ENCODE data around the gene KIAA1143. TPM values are rescaled to one million over a fixed set of nuclear protein-coding genes. Genes with fewer than 3 reads are reported as not detected.

The KIAA1143 gene
- total and polyA plus RNA-seq, 9 of the 15 experiments (the other 6 are each of a cell fraction or from before 2014, with no cell fraction given), result 25.6 to 72.0 (median 42.2) TPM

- H3K9me1 ChIP-seq (ENCODE audit: control insufficient read depth, insufficient read depth, low read length), result no peaks in the 10 kb centered on the region
- peak; percentile 6 for FAIRE-seq
- H3K36me3 ChIP-seq (ENCODE audit: control insufficient read depth, insufficient read depth, low read length), result peaks cover 53% of the 10 kb centered on the region
- 0% methylated on average over 9 of the region's 9 CpGs for WGBS (ENCODE audit: insufficient coverage, low coverage, missing lambda C conversion rate)
- peaks cover 36% of the 10 kb centered on the region for H3K9me3 ChIP-seq (replicated peaks; ENCODE audit: control insufficient read depth, insufficient read depth, low read depth, low read length)
- H3K27ac ChIP-seq (ENCODE audit: extremely low read depth, low read depth, low read length), result peak overlapping the region; percentile 85
- ATAC-seq, result peak; percentile 53
- ChIA-PET CTCF (ENCODE audit: low intra/inter-chr PET ratio) (no interaction called here), POLR2A (interaction anchor here (0.6 to 2.7 kb wide), 17 partner anchors 8 to 1136 kb away, joined by 3 to 13 read pairs (median 4); partner anchors contain the start of gene ZNF501)
- H3K4me2 ChIP-seq (ENCODE audit: insufficient read depth, low read length), result peak overlapping the region; percentile 100
- intact Hi-C loops (cut with micrococcal nuclease), result loop anchor here (5.0 kb wide), 1 partner anchor 215 kb away; the partner anchor contains the start of genes EXOSC7 and ZDHHC3
- H3K4me3 ChIP-seq, result peak overlapping the region; percentile 83
- no peaks in the 10 kb centered on the region for H4K20me1 ChIP-seq (replicated peaks; ENCODE audit: control insufficient read depth, insufficient read depth, low read length)
- in situ Hi-C loops (cut with MboI), result no loop called here
- peak overlapping the region; percentile 95 to 97 for H3K9ac ChIP-seq (ENCODE audit: insufficient read depth in 1 of 2, low read depth in 2 of 2, low read length in 2 of 2)
- peaks cover 92% of the 10 kb centered on the region for H3K79me2 ChIP-seq (ENCODE audit: control insufficient read depth, insufficient read depth, low read length)
- no peaks in the 10 kb centered on the region for H3K27me3 ChIP-seq (ENCODE audit: control insufficient read depth in 2 of 2, insufficient read depth in 2 of 2, low read length in 2 of 2)
- H2AFZ ChIP-seq (ENCODE audit: low read depth, low read length), result peak overlapping the region; percentile 89
- peak in 2 of 4 experiments; percentile 27 to 37 for DNase-seq (ENCODE audit: extremely low read depth in 1 of 4, low spot score in 3 of 4)
- BruUV-seq (replicated peaks), result no TSS peak
- peaks cover 0 to 4% of the 10 kb centered on the region in 2 experiments; a peak in 3 of 5 replicates for H3K4me1 ChIP-seq (replicated peaks in 1 of 2; ENCODE audit: control insufficient read depth in 2 of 2, insufficient read depth in 2 of 2, low read length in 2 of 2)
- TF ChIP-seq BCOR (IDR thresholded peaks at IDR 0.05), result peak; percentile 47; the same call in 1 of the 2 replicates
- TF ChIP-seq PHB2 (IDR thresholded peaks at IDR 0.05; ENCODE audit: low read depth), result 0 out of 2 replicates have a peak, but pooled peaks have one; percentile 53
- TF ChIP-seq ARID3A (IDR thresholded peaks at IDR 0.05; ENCODE audit: borderline replicate concordance, low read depth, low read length), result no peak
- TF ChIP-seq ZNF316 (IDR thresholded peaks at IDR 0.05), result peak; percentile 59
- no peak for TF ChIP-seq ZNF583 (CRISPR knock-in tag; IDR thresholded peaks at IDR 0.05)
- no peak for TF ChIP-seq ZBTB26 (CRISPR knock-in tag; IDR thresholded peaks at IDR 0.05)
- TF ChIP-seq E2F8 (IDR thresholded peaks at IDR 0.05; ENCODE audit: low read depth, partially characterized antibody), result peak; percentile 38
- 0 out of 2 replicates have a peak, but pooled peaks have one; percentile 19 for TF ChIP-seq TRIM25 (IDR thresholded peaks at IDR 0.05; ENCODE audit: borderline replicate concordance)
- peak; percentile 26 for TF ChIP-seq ASH1L (IDR thresholded peaks at IDR 0.05; ENCODE audit: borderline replicate concordance, low read depth, partially characterized antibody)
- no peak for TF ChIP-seq RFX7 (CRISPR knock-in tag; IDR thresholded peaks at IDR 0.05)
- 0 out of 2 replicates have a peak, but pooled peaks have one; percentile 1 for TF ChIP-seq ZNF644 (tag; IDR thresholded peaks at IDR 0.05; ENCODE audit: low read depth)
- 0 out of 2 replicates have a peak, but pooled peaks have one; percentile 79 for TF ChIP-seq DNMT1 (IDR thresholded peaks at IDR 0.05)
- no peak for TF ChIP-seq SIX5 (IDR thresholded peaks at IDR 0.05; ENCODE audit: borderline replicate concordance in 1 of 2, insufficient read depth in 1 of 2, low read depth in 1 of 2, low read length in 2 of 2)
- TF ChIP-seq NCOR1 (IDR thresholded peaks at IDR 0.05), result no peak
- TF ChIP-seq NBN (IDR thresholded peaks at IDR 0.05; ENCODE audit: low read depth), result no peak; the same call in 1 of the 2 replicates
Measured at GRCh38 chr3:44762170-44762677, 805 bp upstream of the KIAA1143 start.

Measured in K562 (cell line).